Aorta (tissue), 5 donors: ENCODE results near the gene RPTOR. TPM values are rescaled to one million over a fixed set of nuclear protein-coding genes. Genes with fewer than 3 reads are reported as not detected.

Experiments used
- ATAC-seq: fragments of 200-7000 bp; cut with Tn5 transposase; one replicate; pipeline ENCODE4 v1.9.1; 2022; ENCODE audit warnings: moderate library complexity; ENCODE audit not compliant: low FRiP score
- DNase-seq, 2 donors: peaks; one replicate each; pipeline ENCODE4 v3.0.0-alpha.2; 2020
- H3K27ac ChIP-seq, 2 donors: one replicate each; pipeline ENCODE4 v1.5.1; 2013; ENCODE audit warnings: low read length in 2 of 2, mild to moderate bottlenecking in 2 of 2, moderate library complexity in 2 of 2, control low read depth in 1 of 2, inconsistent platforms in 1 of 2, low read depth in 1 of 2
- H3K27me3 ChIP-seq, 2 donors: one replicate each; pipeline ENCODE4 v1.6.1; 2013; ENCODE audit warnings: control low read depth in 1 of 2, low read length in 1 of 2, mild to moderate bottlenecking in 1 of 2, moderate library complexity in 1 of 2; ENCODE audit not compliant: insufficient read depth in 2 of 2, control insufficient read depth in 1 of 2
- H3K36me3 ChIP-seq, 2 donors: one replicate each; pipeline ENCODE4 v1.6.1; 2013; ENCODE audit warnings: control low read depth in 1 of 2, low read length in 1 of 2, mild to moderate bottlenecking in 1 of 2; ENCODE audit not compliant: insufficient read depth in 2 of 2, control insufficient read depth in 1 of 2
- H3K4me1 ChIP-seq, 2 donors: one replicate each; pipeline ENCODE4 v1.6.1; 2013; ENCODE audit warnings: low read length in 2 of 2, control low read depth in 1 of 2, mild to moderate bottlenecking in 1 of 2, moderate library complexity in 1 of 2; ENCODE audit not compliant: insufficient read depth in 2 of 2, control insufficient read depth in 1 of 2
- H3K4me3 ChIP-seq, 2 donors: one replicate each; pipeline ENCODE4 v1.5.1; 2013; ENCODE audit warnings: low read length in 2 of 2, control low read depth in 1 of 2, mild to moderate bottlenecking in 1 of 2
- H3K9me3 ChIP-seq: one replicate; pipeline ENCODE4 v1.6.1; 2013; ENCODE audit warnings: mild to moderate bottlenecking, low read length; ENCODE audit not compliant: control insufficient read depth
- WGBS, 2 donors: extraction: QIAGEN DNeasy Blood & Tissue Kit; methylation state at CpG; one replicate each; pipeline ENCODE4 v1.1.7; 2013; 5-methylcytosine and 5-hydroxymethylcytosine counted together
- intact Hi-C, 2 donors: fragments of 100-400 bp; cut with DNase I; formaldehyde crosslinking; loops; one replicate each; pipeline versions ENCODE4 v1.14.2 to v1.15.0; 2022
- polyA plus RNA-seq, 2 donors: library from polyadenylated mRNA; stranded (reverse); fragments of 200-250 nt; gene quantifications; one replicate each; pipeline ENCODE4 v1.2.3, GENCODE V29; 2013
- total RNA-seq, 2 donors: library from RNA; stranded (reverse); fragmentation: NEBNext Ultra II Directional; extraction: Animal tissue kit (Norgen Biotek cat#: 25700); gene quantifications; one replicate each; pipeline ENCODE4 v1.2.1, GENCODE V29; 2021
- donor health status: healthy with polysubstance abuse.
- donor health status: Bipolar disorder and iron deficiency.
- donor health status: DM: no; HTN: no; CAD: no.
- donor health status: DM: no; HTN: no; CAD: no.
- donor health status: DM: yes; HTN: yes; CAD: no.

Gene RPTOR
- total and polyA plus RNA-seq, 4 donors = 2.1 to 31.4 (median 18.6) TPM

- peak in 1 of 2 donors; percentile 47 for DNase-seq
Observed at GRCh38 chr17:80992077-80992947, 447.7 kb downstream of the RPTOR start.

GRCh38 chr17:80992948-80993624, 448.4 kb downstream of the RPTOR start:
- H3K4me1 ChIP-seq = no peaks in the 10 kb centered on the region
- DNase-seq (no peak), ATAC-seq (no peak)
- intact Hi-C loops = loop anchor here in 1 of 2 donors (5.0 kb wide), 1 partner anchor 39 kb away; no protein-coding TSS in a partner anchor
- H3K27me3 ChIP-seq = no peaks in the 10 kb centered on the region
- no peak overlapping the region for H3K27ac ChIP-seq
- 65 to 69% methylated on average over 18 of the region's 18 CpGs for WGBS, 2 donors
- no peaks in the 10 kb centered on the region for H3K9me3 ChIP-seq
- no peak overlapping the region for H3K4me3 ChIP-seq
- peaks cover 0 to 2% of the 10 kb centered on the region in 2 donors for H3K36me3 ChIP-seq

More at GRCh38 chr17:80992077-80992947, 447.7 kb downstream of the RPTOR start:
- no peaks in the 10 kb centered on the region for H3K9me3 ChIP-seq
- WGBS, 2 donors = 3 to 5% methylated on average over 37 to 90 of the region's 90 CpGs
- intact Hi-C loops = loop anchor here in 1 of 2 donors (5.0 kb wide), 1 partner anchor 40 kb away; no protein-coding TSS in a partner anchor
- peaks cover 0 to 2% of the 10 kb centered on the region in 2 donors for H3K36me3 ChIP-seq
- H3K4me1 ChIP-seq = no peaks in the 10 kb centered on the region
- no peaks in the 10 kb centered on the region for H3K27me3 ChIP-seq
- peak; percentile 20 for ATAC-seq
- peak overlapping the region; percentile 94 for H3K4me3 ChIP-seq
- no peak overlapping the region for H3K27ac ChIP-seq

DNA sequence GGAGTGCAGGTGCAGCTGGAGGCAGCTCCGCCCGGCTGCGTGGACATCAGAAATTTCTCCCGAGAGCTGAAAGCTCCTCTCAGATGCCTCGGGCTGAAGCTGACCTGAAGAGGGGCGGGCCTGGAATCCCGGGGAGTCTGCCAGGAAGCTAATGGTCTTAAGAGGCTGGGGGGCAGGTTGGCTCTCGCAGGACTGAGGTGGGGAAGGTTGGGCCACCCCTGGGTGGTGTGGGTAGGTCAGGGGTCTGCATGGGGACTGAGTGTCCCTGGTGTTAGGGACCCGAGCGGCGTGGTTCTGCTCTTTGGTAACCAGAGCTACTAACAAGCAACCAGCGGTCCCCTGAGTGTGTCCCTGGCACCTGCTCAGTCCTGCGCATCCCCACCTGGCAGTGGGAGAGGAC, 450.5 kb downstream of the RPTOR start:
- WGBS, 2 donors = 92 to 94% methylated on average over 13 of the region's 13 CpGs
- Histone ChIP-seq H3K9me3 (no peaks in the 10 kb centered on the region), H3K27ac (no peak overlapping the region), H3K4me1 (no peaks in the 10 kb centered on the region), H3K27me3 (no peaks in the 10 kb centered on the region), H3K36me3 (peaks cover 5 to 10% of the 10 kb centered on the region in 2 donors), H3K4me3 (no peak overlapping the region)
- DNase-seq = no peak
- intact Hi-C loops = no loop called here
- ATAC-seq = no peak

GRCh38 chr17:80996422-80997305, 452.0 kb downstream of the RPTOR start:
- Histone ChIP-seq H3K4me3 (no peak overlapping the region), H3K9me3 (no peaks in the 10 kb centered on the region), H3K36me3 (peaks cover 5 to 10% of the 10 kb centered on the region in 2 donors), H3K27ac (no peak overlapping the region), H3K4me1 (no peaks in the 10 kb centered on the region), H3K27me3 (no peaks in the 10 kb centered on the region)
- ATAC-seq = no peak
- WGBS, 2 donors = 93 to 94% methylated on average over 25 of the region's 25 CpGs
- DNase-seq = no peak
- intact Hi-C loops = no loop called here

DNA sequence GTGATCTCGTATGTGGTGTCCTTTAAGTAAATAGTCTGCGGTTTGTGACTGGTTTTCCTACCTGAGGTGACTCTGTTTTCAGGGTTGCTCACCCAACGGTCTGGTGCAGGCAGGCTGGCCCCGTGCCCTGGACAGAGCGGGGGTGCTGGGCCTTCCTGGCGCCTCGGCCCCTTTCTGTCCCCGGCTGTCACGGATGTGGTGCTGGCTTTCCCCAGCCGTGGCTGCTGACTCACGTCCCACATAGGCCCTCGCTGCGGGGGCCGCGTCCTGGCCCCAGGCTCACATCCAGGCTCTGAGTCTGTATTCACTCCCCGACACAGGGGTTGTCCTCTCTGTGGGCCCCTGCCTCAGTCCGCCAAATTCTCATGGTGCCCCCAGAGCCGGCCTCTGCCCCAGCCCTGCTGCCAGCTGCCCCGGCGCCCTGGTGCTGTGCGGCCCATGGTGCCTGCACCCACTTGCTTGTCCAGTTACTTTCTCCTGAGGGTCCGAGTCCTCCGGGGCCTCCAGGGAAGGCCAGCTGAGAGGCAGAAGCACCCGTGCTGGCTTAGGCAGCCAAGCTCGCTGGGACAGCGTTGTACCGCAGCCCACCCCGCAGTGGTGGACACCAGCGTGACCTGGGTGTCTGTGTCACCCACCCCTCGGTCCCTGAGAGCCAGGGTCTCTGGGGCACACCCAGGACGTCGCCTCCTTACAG, 452.9 kb downstream of the RPTOR start:
- Histone ChIP-seq H3K4me3 (no peak overlapping the region), H3K27me3 (no peaks in the 10 kb centered on the region), H3K27ac (no peak overlapping the region), H3K4me1 (no peaks in the 10 kb centered on the region), H3K36me3 (peaks cover 5 to 10% of the 10 kb centered on the region in 2 donors), H3K9me3 (no peaks in the 10 kb centered on the region)
- DNase-seq = no peak
- intact Hi-C loops = no loop called here
- WGBS, 2 donors = 90 to 92% methylated on average over 31 to 32 of the region's 32 CpGs
- ATAC-seq = no peak

DNA sequence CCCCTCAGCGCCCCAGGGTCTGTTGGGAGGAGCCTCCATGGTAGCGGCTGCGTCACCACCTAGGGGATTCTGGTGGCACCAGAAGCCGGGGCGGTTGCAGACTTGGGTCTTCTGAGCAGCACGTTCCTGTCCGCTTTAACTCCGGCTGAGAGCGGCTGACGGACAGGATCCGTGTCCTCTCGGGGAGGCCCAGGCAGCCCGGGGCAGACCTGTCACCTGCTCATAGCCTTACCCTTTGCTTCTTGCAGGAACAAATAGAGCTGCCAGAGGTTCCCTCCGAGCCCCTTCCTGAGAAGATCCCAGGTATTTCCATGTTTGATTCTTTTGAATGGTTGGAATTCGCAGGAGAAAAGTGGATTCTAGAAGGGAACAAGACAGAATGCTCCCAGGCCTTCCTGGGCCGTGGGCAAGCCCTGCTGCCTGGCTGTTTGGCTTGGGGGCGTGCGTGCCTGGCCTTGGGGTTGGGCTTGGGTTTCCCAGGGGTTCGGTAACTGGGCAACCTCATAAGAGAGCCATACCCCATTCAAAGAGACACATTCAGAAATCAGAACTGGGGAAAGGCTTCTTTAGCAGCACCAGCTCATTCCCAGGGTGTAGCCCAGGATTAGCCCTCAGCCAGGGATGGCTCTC, 453.6 kb downstream of the RPTOR start:
- peaks cover 5 to 10% of the 10 kb centered on the region in 2 donors for H3K36me3 ChIP-seq
- DNase-seq = no peak

GRCh38 chr17:80998748-80999535, 454.3 kb downstream of the RPTOR start:
- H3K27me3 ChIP-seq = no peaks in the 10 kb centered on the region
- ATAC-seq = no peak
- 90% methylated on average over 39 of the region's 39 CpGs for WGBS, 2 donors
- peaks cover 5 to 10% of the 10 kb centered on the region in 2 donors for H3K36me3 ChIP-seq
- DNase-seq = no peak
- no peaks in the 10 kb centered on the region for H3K4me1 ChIP-seq
- no peak overlapping the region for H3K27ac ChIP-seq
- no peaks in the 10 kb centered on the region for H3K9me3 ChIP-seq
- intact Hi-C loops = no loop called here
- no peak overlapping the region for H3K4me3 ChIP-seq

More for the DNA sequence above, 453.6 kb downstream of the RPTOR start:
- H3K4me1 ChIP-seq = no peaks in the 10 kb centered on the region
- no peak overlapping the region for H3K27ac ChIP-seq
- ATAC-seq = no peak
- no peaks in the 10 kb centered on the region for H3K9me3 ChIP-seq
- 93 to 95% methylated on average over 19 of the region's 19 CpGs for WGBS, 2 donors
- intact Hi-C loops = no loop called here
- H3K4me3 ChIP-seq = no peak overlapping the region
- no peaks in the 10 kb centered on the region for H3K27me3 ChIP-seq
